ENCODE measurements around the gene EYA4. TPM values are rescaled to one million over a fixed set of nuclear protein-coding genes. Genes with fewer than 3 reads are reported as not detected.

The EYA4 gene
- total and polyA plus RNA-seq, 2 donors (not counting 3 experiments of a cell fraction or from before 2014, with no cell fraction given) = not detected

DNA sequence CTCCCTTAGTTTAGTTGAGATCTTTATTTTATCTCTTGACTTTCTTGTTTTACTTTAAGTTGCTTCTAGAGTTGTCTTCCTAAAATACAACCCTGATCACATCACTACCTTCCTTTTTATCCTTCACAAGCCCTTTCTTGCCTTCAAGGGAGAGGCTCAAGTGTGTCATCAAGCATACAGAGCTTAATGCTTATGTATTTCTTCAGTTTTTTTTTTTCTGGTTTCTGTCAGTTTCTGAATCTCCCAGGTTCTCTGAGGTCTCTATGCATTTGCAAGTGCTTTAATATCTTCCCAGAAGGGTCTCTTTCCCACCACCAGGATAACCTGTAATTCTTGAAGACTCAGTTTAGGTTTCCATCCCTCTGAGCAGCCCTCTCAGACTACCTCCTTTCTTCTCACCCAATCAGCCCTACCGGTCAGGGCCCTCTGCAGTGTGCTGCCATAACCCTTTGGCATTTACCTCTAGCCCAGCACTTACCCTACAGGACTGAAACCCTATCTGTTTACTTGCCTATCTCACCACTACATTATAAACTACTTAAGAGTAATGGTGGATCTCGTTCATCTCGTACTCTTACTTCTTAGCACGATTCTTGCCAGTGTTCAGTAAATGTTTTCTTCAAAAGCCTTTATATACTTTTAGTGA, 36.9 kb downstream of the EYA4 start:
- no peak overlapping the region for H3K4me3 ChIP-seq (replicated peaks in 1 of 3; ENCODE audit: insufficient read depth in 1 of 3, low read depth in 1 of 3, low read length in 3 of 3)
- dilution Hi-C loops (cut with MboI; ENCODE audit: extremely low pct_ligation_motif_present, low sequenced_read_pairs) = no loop called here
- H3K4me1 ChIP-seq (ENCODE audit: control insufficient read depth, extremely low read depth, insufficient read depth, low read length) = no peaks in the 10 kb centered on the region
- DNase-seq (ENCODE audit: low read depth, low spot score) (no peak), FAIRE-seq (no peak)
- H3K4me2 ChIP-seq (ENCODE audit: insufficient read depth, low read length) = no peak overlapping the region
- intact Hi-C loops (cut with micrococcal nuclease) = no loop called here
- H3K27me3 ChIP-seq (ENCODE audit: control insufficient read depth in 2 of 2, insufficient read depth in 2 of 2, low read length in 2 of 2) = no peaks in the 10 kb centered on the region
- H3K36me3 ChIP-seq (ENCODE audit: control insufficient read depth in 2 of 2, extremely low read depth in 1 of 2, insufficient read depth in 2 of 2, low read length in 2 of 2) = no peaks in the 10 kb centered on the region
- no peaks in the 10 kb centered on the region for H3K79me2 ChIP-seq (ENCODE audit: control insufficient read depth, insufficient read depth, low read length)
- no peaks in the 10 kb centered on the region for H3K9me1 ChIP-seq (replicated peaks; ENCODE audit: control insufficient read depth, extremely low read depth, insufficient read depth, low read length)
- POLR2A ChIA-PET = no interaction called here
- BruUV-seq (replicated peaks) = no TSS peak
- H3K9me3 ChIP-seq (replicated peaks; ENCODE audit: control insufficient read depth, insufficient read depth, low read length) = no peaks in the 10 kb centered on the region
- no peak overlapping the region for H3K27ac ChIP-seq (ENCODE audit: insufficient read depth, low read depth, low read length)
- CTCF ChIA-PET = interaction anchor here (0.6 to 1.4 kb wide), 4 partner anchors 13 to 93 kb away, joined by 3 to 4 read pairs (median 3); no protein-coding TSS in a partner anchor
- H4K20me1 ChIP-seq (replicated peaks; ENCODE audit: control insufficient read depth, extremely low read depth, insufficient read depth, low read length) = no peaks in the 10 kb centered on the region
- H2AFZ ChIP-seq (ENCODE audit: low read depth, low read length) = no peak overlapping the region
- TF ChIP-seq POLR2A (IDR thresholded peaks at IDR 0.05; ENCODE audit: low read depth, low read length) (no peak), FOS (IDR thresholded peaks at IDR 0.05; ENCODE audit: borderline replicate concordance, insufficient read depth, low read length) (no peak), GATA2 (IDR thresholded peaks at IDR 0.05; ENCODE audit: insufficient read depth, insufficient read length, low read depth, low read length) (no peak), EZH2 (IDR thresholded peaks at IDR 0.05; ENCODE audit: borderline replicate concordance, low read depth, low read length, severe bottlenecking) (no peak), POLR2AphosphoS5 (IDR thresholded peaks at IDR 0.05; ENCODE audit: insufficient read depth, low read depth, low read length) (no peak), JUN (IDR thresholded peaks at IDR 0.05; ENCODE audit: borderline replicate concordance, insufficient read depth, insufficient read length, low read depth) (no peak), MYC (IDR thresholded peaks at IDR 0.05; ENCODE audit: low read depth, low read length) (no peak)
- TF ChIP-seq, protein P1, sequence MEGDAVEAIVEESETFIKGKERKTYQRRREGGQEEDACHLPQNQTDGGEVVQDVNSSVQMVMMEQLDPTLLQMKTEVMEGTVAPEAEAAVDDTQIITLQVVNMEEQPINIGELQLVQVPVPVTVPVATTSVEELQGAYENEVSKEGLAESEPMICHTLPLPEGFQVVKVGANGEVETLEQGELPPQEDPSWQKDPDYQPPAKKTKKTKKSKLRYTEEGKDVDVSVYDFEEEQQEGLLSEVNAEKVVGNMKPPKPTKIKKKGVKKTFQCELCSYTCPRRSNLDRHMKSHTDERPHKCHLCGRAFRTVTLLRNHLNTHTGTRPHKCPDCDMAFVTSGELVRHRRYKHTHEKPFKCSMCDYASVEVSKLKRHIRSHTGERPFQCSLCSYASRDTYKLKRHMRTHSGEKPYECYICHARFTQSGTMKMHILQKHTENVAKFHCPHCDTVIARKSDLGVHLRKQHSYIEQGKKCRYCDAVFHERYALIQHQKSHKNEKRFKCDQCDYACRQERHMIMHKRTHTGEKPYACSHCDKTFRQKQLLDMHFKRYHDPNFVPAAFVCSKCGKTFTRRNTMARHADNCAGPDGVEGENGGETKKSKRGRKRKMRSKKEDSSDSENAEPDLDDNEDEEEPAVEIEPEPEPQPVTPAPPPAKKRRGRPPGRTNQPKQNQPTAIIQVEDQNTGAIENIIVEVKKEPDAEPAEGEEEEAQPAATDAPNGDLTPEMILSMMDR (IDR thresholded peaks at IDR 0.05; ENCODE audit: extremely low read depth in 1 of 2, insufficient read depth in 1 of 2, low read depth in 1 of 2, low read length in 2 of 2) = no peak
- TF ChIP-seq, protein P2, sequence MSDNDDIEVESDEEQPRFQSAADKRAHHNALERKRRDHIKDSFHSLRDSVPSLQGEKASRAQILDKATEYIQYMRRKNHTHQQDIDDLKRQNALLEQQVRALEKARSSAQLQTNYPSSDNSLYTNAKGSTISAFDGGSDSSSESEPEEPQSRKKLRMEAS (IDR thresholded peaks at IDR 0.05; ENCODE audit: insufficient read depth, insufficient read length) = no peak
- H3K9ac ChIP-seq (replicated peaks; ENCODE audit: extremely low read depth, insufficient read depth, low read length) = no peak overlapping the region
